ENCODE results near the gene ATP13A2.

Gene ATP13A2

GRCh38 chr1:17011439-17012307 lies at the start of gene ATP13A2:
TSS of gene ATP13A2 (minus strand) at chr1:17011928. CDS start at chr1:17011738, 190 bp downstream.
- TF ChIP-seq CTCF (IDR thresholded peaks at IDR 0.05; ENCODE audit: control insufficient read depth, insufficient read depth, low read depth, low read length, missing control alignments) = no peak
- peak within 1 kb of the TSS; percentile 80 for H3K4me3 ChIP-seq (ENCODE audit: control insufficient read depth, low read depth, low read length)
- DNase-seq (ENCODE audit: low read depth) = no peak

- no peak for DNase-seq (ENCODE audit: low read depth)
- H3K4me3 ChIP-seq (ENCODE audit: control insufficient read depth, low read depth, low read length) = no peak overlapping the region
- no peak for TF ChIP-seq CTCF (IDR thresholded peaks at IDR 0.05; ENCODE audit: control insufficient read depth, insufficient read depth, low read depth, low read length, missing control alignments)
Observed at GRCh38 chr1:17061486-17061885, 49.8 kb upstream of the ATP13A2 start.

GRCh38 chr1:17060306-17060749 lies 48.6 kb upstream of the ATP13A2 start:
- no peak for DNase-seq (ENCODE audit: low read depth)
- no peak overlapping the region for H3K4me3 ChIP-seq (ENCODE audit: control insufficient read depth, low read depth, low read length)
- TF ChIP-seq CTCF (IDR thresholded peaks at IDR 0.05; ENCODE audit: control insufficient read depth, insufficient read depth, low read depth, low read length, missing control alignments) = no peak

GRCh38 chr1:17059391-17060305 lies 47.9 kb upstream of the ATP13A2 start:
- no peak overlapping the region for H3K4me3 ChIP-seq (ENCODE audit: control insufficient read depth, low read depth, low read length)
- peak; percentile 92 for TF ChIP-seq CTCF (IDR thresholded peaks at IDR 0.05; ENCODE audit: control insufficient read depth, insufficient read depth, low read depth, low read length, missing control alignments)
- DNase-seq (ENCODE audit: low read depth) = peak; percentile 35

- TF ChIP-seq CTCF (IDR thresholded peaks at IDR 0.05; ENCODE audit: control insufficient read depth, insufficient read depth, low read depth, low read length, missing control alignments) = no peak
- H3K4me3 ChIP-seq (ENCODE audit: control insufficient read depth, low read depth, low read length) = no peak overlapping the region
- no peak for DNase-seq (ENCODE audit: low read depth)
Observed at GRCh38 chr1:17056551-17056950, 44.8 kb upstream of the ATP13A2 start.

- no peak overlapping the region for H3K4me3 ChIP-seq (ENCODE audit: control insufficient read depth, low read depth, low read length)
- no peak for DNase-seq (ENCODE audit: low read depth)
- TF ChIP-seq CTCF (IDR thresholded peaks at IDR 0.05; ENCODE audit: control insufficient read depth, insufficient read depth, low read depth, low read length, missing control alignments) = no peak
Observed at GRCh38 chr1:17055801-17056200, 44.1 kb upstream of the ATP13A2 start.
